Stimulated activated naive CD8-positive, alpha-beta T cell treated with anti-CD3 and anti-CD28 coated beads, Interleukin-15, Interleukin-2, amounts not matched to agents 100 ng/mL and 50 ng/mL, for 24 hours (primary cell): ENCODE results near the gene CYBRD1.
"Not testable (repeated sequence)": the region's sequence is repeated elsewhere in the genome, so short reads cannot be mapped to it uniquely, and the experiment has no call there.

Experiments
- H3K27ac Mint-ChIP-seq: one replicate; pipeline ENCODE4 v1.8.0; 2021; ENCODE audit warnings: mild to moderate bottlenecking, mixed read lengths
- H3K27me3 Mint-ChIP-seq: one replicate; pipeline ENCODE4 v1.8.0; 2021; ENCODE audit warnings: mixed read lengths
- H3K36me3 Mint-ChIP-seq: one replicate; pipeline ENCODE4 v1.8.0; 2021; ENCODE audit warnings: low read depth, mixed read lengths
- H3K4me1 Mint-ChIP-seq: one replicate; pipeline ENCODE4 v1.8.0; 2021; ENCODE audit warnings: low read depth, mixed read lengths
- H3K4me3 Mint-ChIP-seq: one replicate; pipeline ENCODE4 v1.8.0; 2021; ENCODE audit warnings: mild to moderate bottlenecking, mixed read lengths
- H3K9me3 Mint-ChIP-seq: one replicate; pipeline ENCODE4 v1.8.0; 2021; ENCODE audit warnings: mixed read lengths

Gene CYBRD1

DNA sequence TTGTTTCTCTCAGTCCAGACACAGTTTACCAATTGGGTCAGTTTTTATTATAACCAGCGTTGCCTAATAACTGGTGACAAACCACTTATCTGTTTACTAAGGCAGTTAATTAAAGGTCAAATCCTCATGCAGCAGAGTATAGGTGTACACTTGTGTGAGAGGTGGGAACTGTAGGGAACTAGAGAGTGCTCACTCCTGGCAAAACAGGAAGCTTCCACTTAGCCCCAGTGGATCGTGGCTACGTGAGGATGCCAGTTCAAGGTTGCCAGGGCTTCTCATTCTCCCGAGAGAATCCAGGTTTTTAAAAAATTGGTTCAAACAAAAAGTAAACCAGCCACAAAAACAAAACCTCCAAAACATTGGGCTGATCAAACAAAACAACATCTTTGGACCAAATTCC, 8.1 kb downstream of the CYBRD1 start:
- Mint-ChIP-seq H3K36me3 (no peaks in the 10 kb centered on the region), H3K27me3 (peaks cover 28% of the 10 kb centered on the region), H3K9me3 (peaks cover 5% of the 10 kb centered on the region)

DNA sequence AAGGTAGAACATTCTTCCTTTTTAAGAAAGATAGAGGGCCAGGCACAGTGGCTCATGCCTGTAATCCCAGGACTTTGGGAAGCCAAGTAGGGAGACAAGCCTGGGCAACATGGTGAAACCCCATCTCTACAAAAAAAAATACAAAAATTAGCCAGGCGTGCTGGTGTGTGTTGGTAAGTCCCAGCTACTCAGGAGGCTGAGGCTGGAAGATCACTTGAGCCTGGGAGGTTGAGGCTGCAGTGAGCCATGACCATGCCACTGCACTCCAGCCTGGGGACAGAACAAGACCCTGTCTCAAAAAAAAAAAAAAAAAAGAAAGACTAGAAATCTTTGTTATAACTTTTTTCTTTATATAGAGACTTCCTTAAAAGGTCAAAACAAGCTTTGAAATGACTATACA, 8.6 kb downstream of the CYBRD1 start:
- not testable (repeated sequence) for H3K36me3 Mint-ChIP-seq, H3K9me3 Mint-ChIP-seq, H3K4me3 Mint-ChIP-seq, H3K27ac Mint-ChIP-seq, H3K4me1 Mint-ChIP-seq
- H3K27me3 Mint-ChIP-seq = peaks cover 26% of the 10 kb centered on the region

More for the DNA sequence above, 8.1 kb downstream of the CYBRD1 start:
- Mint-ChIP-seq H3K4me1 (no peaks in the 10 kb centered on the region), H3K4me3 (no peak overlapping the region), H3K27ac (no peak overlapping the region)

- peaks cover 5% of the 10 kb centered on the region for H3K9me3 Mint-ChIP-seq
- H3K4me3 Mint-ChIP-seq = no peak overlapping the region
- no peaks in the 10 kb centered on the region for H3K4me1 Mint-ChIP-seq
- H3K36me3 Mint-ChIP-seq = no peaks in the 10 kb centered on the region
- H3K27ac Mint-ChIP-seq = no peak overlapping the region
- peaks cover 26% of the 10 kb centered on the region for H3K27me3 Mint-ChIP-seq
Observed at GRCh38 chr2:171531291-171531690, 9.0 kb downstream of the CYBRD1 start.

GRCh38 chr2:171531836-171532450, 9.7 kb downstream of the CYBRD1 start:
- no peak overlapping the region for H3K4me3 Mint-ChIP-seq
- H3K4me1 Mint-ChIP-seq = no peaks in the 10 kb centered on the region
- no peak overlapping the region for H3K27ac Mint-ChIP-seq
- peaks cover 22% of the 10 kb centered on the region for H3K27me3 Mint-ChIP-seq
- no peaks in the 10 kb centered on the region for H3K36me3 Mint-ChIP-seq
- peaks cover 5% of the 10 kb centered on the region for H3K9me3 Mint-ChIP-seq

DNA sequence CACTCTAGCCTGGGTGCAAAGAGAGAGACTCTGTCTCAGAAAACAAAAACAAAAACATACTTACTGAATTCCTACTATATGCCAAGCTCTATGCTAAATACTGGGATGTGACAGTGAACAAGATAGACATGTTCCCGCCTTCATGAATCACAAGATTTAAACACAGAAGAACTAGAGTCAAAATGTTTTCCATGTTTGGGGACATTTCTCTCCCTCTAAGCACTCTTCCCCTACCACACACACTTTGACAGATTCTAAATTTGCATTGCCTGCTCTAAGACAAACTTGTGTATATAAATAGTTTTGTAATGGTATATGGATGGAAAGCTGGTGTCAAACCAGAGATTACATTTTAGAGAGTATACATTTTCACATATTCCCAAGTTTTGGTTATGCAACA, 11.1 kb downstream of the CYBRD1 start:
- Mint-ChIP-seq H3K4me3 (no peak overlapping the region), H3K4me1 (no peaks in the 10 kb centered on the region), H3K9me3 (peaks cover 5% of the 10 kb centered on the region), H3K27ac (no peak overlapping the region), H3K27me3 (peaks cover 19% of the 10 kb centered on the region), H3K36me3 (no peaks in the 10 kb centered on the region)

DNA sequence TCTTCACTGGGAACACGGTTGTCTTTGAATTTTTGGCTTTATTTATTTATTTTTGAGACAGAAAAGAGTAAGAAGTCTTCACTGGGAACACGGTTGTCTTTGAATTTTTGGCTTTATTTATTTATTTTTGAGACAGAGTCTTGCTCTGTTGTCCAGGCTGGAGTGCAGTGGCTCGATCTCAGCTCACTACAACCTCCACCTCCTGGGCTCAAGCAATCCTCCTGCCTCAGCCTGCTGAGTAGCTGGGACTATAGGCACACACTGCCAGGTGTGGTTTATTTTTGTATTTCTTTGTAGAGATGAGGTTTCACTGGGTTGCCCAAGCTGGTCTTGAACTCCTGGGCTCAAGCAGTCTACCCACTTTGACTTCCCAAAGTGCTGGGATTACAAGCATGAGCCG, 13.3 kb downstream of the CYBRD1 start:
- H3K36me3 Mint-ChIP-seq, H3K27me3 Mint-ChIP-seq, H3K4me3 Mint-ChIP-seq, H3K4me1 Mint-ChIP-seq, H3K9me3 Mint-ChIP-seq, H3K27ac Mint-ChIP-seq: not testable (repeated sequence)

DNA sequence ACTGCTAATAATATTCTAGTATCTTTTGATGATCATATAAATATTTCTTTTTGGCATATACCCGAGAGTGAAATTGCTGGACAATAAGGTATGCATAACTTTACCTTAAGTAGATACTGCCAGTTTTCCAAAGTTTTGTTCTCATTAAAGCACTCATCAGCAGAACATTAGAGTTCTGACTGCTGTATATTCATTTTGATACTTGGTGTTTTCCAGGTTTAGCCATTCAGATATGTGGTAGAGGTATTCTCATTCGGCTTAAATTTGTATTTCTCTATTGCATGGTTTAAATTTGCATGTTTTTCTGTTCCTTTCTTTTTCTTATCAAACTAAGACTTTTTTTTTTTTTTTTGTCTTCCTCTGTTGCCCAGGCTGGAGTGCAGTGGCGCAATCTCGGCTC, 18.2 kb downstream of the CYBRD1 start:
- H3K27ac Mint-ChIP-seq = no peak overlapping the region
- no peak overlapping the region for H3K4me3 Mint-ChIP-seq

GRCh38 chr2:171541202-171541887, 19.1 kb downstream of the CYBRD1 start:
- Mint-ChIP-seq H3K27me3 (peaks cover 7% of the 10 kb centered on the region), H3K4me3 (no peak overlapping the region), H3K4me1 (no peaks in the 10 kb centered on the region), H3K36me3 (no peaks in the 10 kb centered on the region), H3K9me3 (no peaks in the 10 kb centered on the region), H3K27ac (no peak overlapping the region)

More for the DNA sequence above, 18.2 kb downstream of the CYBRD1 start:
- H3K27me3 Mint-ChIP-seq = peaks cover 7% of the 10 kb centered on the region
- H3K4me1 Mint-ChIP-seq = no peaks in the 10 kb centered on the region
- H3K9me3 Mint-ChIP-seq = no peaks in the 10 kb centered on the region
- H3K36me3 Mint-ChIP-seq = no peaks in the 10 kb centered on the region

- Mint-ChIP-seq H3K4me1 (no peaks in the 10 kb centered on the region), H3K4me3 (no peak overlapping the region), H3K36me3 (no peaks in the 10 kb centered on the region), H3K27me3 (peaks cover 3% of the 10 kb centered on the region), H3K27ac (no peak overlapping the region), H3K9me3 (no peaks in the 10 kb centered on the region)
Observed at GRCh38 chr2:171545086-171545485, 22.8 kb downstream of the CYBRD1 start.

- H3K27me3 Mint-ChIP-seq = peaks cover 3% of the 10 kb centered on the region
- no peaks in the 10 kb centered on the region for H3K4me1 Mint-ChIP-seq
- no peaks in the 10 kb centered on the region for H3K36me3 Mint-ChIP-seq
- H3K27ac Mint-ChIP-seq = no peak overlapping the region
- H3K9me3 Mint-ChIP-seq = no peaks in the 10 kb centered on the region
- H3K4me3 Mint-ChIP-seq = no peak overlapping the region
Observed at GRCh38 chr2:171547256-171547655, 25.0 kb downstream of the CYBRD1 start.

DNA sequence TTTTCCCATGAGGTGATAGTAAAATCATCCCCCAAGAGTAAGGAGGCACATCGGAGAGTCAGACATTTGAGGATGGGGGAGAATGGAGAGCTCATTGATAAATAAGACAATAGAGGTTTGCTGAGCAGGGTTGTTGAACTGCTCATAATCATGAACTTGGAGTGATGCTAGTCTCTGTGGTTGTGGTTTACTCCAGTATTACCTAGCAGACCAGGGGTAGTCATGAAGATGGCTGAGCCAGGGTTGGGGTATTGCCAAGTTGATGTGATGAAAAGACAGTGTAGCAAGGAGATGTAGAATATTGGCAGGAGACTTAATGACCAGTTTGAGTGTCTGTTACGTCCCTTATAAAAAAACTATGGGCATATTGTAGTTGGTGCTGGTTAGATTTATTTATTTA, 25.4 kb downstream of the CYBRD1 start:
- Mint-ChIP-seq H3K4me3 (no peak overlapping the region), H3K36me3 (no peaks in the 10 kb centered on the region), H3K4me1 (no peaks in the 10 kb centered on the region), H3K27me3 (peaks cover 3% of the 10 kb centered on the region), H3K27ac (no peak overlapping the region), H3K9me3 (no peaks in the 10 kb centered on the region)

GRCh38 chr2:171550613-171551012, 28.3 kb downstream of the CYBRD1 start:
- Mint-ChIP-seq H3K36me3 (no peaks in the 10 kb centered on the region), H3K4me3 (no peak overlapping the region), H3K27me3 (no peaks in the 10 kb centered on the region), H3K9me3 (no peaks in the 10 kb centered on the region), H3K4me1 (no peaks in the 10 kb centered on the region), H3K27ac (no peak overlapping the region)

- Mint-ChIP-seq H3K9me3 (no peaks in the 10 kb centered on the region), H3K36me3 (no peaks in the 10 kb centered on the region), H3K27ac (no peak overlapping the region), H3K27me3 (no peaks in the 10 kb centered on the region), H3K4me1 (no peaks in the 10 kb centered on the region), H3K4me3 (no peak overlapping the region)
Observed at GRCh38 chr2:171551836-171552235, 29.6 kb downstream of the CYBRD1 start.

DNA sequence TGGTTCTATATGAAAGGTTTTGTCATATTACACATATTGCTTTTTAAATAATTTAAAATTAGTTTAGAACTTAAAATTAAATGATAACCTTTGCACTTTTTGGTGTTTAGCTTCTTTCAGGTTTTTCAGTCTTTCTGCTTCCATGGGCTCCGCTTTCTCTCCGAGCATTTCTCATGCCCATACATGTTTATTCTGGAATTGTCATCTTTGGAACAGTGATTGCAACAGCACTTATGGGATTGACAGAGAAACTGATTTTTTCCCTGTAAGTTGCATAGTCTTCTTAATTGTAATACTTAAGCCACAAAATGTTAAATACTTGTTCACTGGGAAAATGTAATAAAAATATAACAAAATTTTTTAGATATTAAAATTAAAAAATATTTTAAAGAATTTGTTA, 31.0 kb downstream of the CYBRD1 start:
- Mint-ChIP-seq H3K27me3 (no peaks in the 10 kb centered on the region), H3K27ac (no peak overlapping the region), H3K36me3 (no peaks in the 10 kb centered on the region), H3K9me3 (no peaks in the 10 kb centered on the region), H3K4me1 (no peaks in the 10 kb centered on the region), H3K4me3 (no peak overlapping the region)

DNA sequence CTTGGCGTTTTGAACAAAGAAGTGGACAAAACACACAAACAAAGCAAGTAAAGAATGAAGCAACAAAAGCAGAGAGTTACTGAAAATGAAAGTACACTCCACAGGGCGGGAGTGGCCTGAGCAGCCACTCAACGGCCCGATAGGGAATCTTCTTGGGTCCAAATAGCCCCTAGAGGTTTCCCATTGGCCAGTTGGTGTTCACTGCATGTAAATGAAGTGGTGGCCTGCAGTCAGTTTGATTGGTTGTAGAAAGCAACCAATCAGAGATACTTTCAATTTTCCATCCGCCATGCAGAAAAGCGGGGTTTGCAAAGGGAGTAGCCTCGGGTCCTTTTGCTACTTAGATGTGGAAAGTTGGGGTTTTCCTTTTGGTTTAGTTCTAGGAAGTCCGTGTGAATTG, 31.6 kb downstream of the CYBRD1 start:
- no peaks in the 10 kb centered on the region for H3K4me1 Mint-ChIP-seq
- H3K4me3 Mint-ChIP-seq = no peak overlapping the region
- H3K27me3 Mint-ChIP-seq = no peaks in the 10 kb centered on the region
- H3K36me3 Mint-ChIP-seq = no peaks in the 10 kb centered on the region
- no peaks in the 10 kb centered on the region for H3K9me3 Mint-ChIP-seq
- no peak overlapping the region for H3K27ac Mint-ChIP-seq
